Measurements from ENCODE around the gene HUWE1.

DNA sequence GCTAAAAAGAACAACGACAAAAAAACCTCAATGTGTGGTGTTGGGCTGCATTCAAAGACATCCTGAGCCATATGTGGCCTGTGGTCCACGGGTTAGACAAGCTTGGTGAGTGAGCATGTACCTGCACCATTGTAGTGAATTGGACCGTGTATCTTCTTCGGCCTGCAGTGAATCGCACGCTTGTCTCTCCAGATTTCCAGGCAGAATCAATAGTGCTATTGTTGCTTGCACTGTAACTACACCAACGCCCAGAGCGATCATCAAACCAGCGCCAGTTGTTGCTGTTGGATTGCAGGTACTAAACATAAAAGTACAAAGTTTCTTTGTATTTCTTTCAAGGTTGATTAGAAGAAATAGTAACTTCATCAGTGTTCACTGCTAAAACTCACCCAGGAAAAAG is 101.6 kb downstream of the HUWE1 start:
- TF ChIP-seq, protein P1, sequence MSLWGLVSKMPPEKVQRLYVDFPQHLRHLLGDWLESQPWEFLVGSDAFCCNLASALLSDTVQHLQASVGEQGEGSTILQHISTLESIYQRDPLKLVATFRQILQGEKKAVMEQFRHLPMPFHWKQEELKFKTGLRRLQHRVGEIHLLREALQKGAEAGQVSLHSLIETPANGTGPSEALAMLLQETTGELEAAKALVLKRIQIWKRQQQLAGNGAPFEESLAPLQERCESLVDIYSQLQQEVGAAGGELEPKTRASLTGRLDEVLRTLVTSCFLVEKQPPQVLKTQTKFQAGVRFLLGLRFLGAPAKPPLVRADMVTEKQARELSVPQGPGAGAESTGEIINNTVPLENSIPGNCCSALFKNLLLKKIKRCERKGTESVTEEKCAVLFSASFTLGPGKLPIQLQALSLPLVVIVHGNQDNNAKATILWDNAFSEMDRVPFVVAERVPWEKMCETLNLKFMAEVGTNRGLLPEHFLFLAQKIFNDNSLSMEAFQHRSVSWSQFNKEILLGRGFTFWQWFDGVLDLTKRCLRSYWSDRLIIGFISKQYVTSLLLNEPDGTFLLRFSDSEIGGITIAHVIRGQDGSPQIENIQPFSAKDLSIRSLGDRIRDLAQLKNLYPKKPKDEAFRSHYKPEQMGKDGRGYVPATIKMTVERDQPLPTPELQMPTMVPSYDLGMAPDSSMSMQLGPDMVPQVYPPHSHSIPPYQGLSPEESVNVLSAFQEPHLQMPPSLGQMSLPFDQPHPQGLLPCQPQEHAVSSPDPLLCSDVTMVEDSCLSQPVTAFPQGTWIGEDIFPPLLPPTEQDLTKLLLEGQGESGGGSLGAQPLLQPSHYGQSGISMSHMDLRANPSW (CRISPR knock-in tag; conservative IDR thresholded peaks at IDR 0.05; ENCODE audit: low read depth): no peak
- TF ChIP-seq ATF1 (CRISPR knock-in tag; IDR thresholded peaks at IDR 0.05): no peak
- no peak for TF ChIP-seq NR3C1 (CRISPR knock-in tag; conservative IDR thresholded peaks at IDR 0.05; ENCODE audit: low read depth)
- no peak for TF ChIP-seq TCF7 (CRISPR knock-in tag; IDR thresholded peaks at IDR 0.05; ENCODE audit: low read depth)
- TF ChIP-seq, protein P2, sequence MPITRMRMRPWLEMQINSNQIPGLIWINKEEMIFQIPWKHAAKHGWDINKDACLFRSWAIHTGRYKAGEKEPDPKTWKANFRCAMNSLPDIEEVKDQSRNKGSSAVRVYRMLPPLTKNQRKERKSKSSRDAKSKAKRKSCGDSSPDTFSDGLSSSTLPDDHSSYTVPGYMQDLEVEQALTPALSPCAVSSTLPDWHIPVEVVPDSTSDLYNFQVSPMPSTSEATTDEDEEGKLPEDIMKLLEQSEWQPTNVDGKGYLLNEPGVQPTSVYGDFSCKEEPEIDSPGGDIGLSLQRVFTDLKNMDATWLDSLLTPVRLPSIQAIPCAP (CRISPR knock-in tag; IDR thresholded peaks at IDR 0.05): no peak
- TF ChIP-seq, protein P3, sequence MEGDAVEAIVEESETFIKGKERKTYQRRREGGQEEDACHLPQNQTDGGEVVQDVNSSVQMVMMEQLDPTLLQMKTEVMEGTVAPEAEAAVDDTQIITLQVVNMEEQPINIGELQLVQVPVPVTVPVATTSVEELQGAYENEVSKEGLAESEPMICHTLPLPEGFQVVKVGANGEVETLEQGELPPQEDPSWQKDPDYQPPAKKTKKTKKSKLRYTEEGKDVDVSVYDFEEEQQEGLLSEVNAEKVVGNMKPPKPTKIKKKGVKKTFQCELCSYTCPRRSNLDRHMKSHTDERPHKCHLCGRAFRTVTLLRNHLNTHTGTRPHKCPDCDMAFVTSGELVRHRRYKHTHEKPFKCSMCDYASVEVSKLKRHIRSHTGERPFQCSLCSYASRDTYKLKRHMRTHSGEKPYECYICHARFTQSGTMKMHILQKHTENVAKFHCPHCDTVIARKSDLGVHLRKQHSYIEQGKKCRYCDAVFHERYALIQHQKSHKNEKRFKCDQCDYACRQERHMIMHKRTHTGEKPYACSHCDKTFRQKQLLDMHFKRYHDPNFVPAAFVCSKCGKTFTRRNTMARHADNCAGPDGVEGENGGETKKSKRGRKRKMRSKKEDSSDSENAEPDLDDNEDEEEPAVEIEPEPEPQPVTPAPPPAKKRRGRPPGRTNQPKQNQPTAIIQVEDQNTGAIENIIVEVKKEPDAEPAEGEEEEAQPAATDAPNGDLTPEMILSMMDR (IDR thresholded peaks at IDR 0.05): no peak
- no peak for TF ChIP-seq CREB1 (CRISPR knock-in tag; IDR thresholded peaks at IDR 0.05)
- TF ChIP-seq ESRRA (CRISPR knock-in tag; IDR thresholded peaks at IDR 0.05; ENCODE audit: borderline replicate concordance): no peak
- TF ChIP-seq, protein P4, sequence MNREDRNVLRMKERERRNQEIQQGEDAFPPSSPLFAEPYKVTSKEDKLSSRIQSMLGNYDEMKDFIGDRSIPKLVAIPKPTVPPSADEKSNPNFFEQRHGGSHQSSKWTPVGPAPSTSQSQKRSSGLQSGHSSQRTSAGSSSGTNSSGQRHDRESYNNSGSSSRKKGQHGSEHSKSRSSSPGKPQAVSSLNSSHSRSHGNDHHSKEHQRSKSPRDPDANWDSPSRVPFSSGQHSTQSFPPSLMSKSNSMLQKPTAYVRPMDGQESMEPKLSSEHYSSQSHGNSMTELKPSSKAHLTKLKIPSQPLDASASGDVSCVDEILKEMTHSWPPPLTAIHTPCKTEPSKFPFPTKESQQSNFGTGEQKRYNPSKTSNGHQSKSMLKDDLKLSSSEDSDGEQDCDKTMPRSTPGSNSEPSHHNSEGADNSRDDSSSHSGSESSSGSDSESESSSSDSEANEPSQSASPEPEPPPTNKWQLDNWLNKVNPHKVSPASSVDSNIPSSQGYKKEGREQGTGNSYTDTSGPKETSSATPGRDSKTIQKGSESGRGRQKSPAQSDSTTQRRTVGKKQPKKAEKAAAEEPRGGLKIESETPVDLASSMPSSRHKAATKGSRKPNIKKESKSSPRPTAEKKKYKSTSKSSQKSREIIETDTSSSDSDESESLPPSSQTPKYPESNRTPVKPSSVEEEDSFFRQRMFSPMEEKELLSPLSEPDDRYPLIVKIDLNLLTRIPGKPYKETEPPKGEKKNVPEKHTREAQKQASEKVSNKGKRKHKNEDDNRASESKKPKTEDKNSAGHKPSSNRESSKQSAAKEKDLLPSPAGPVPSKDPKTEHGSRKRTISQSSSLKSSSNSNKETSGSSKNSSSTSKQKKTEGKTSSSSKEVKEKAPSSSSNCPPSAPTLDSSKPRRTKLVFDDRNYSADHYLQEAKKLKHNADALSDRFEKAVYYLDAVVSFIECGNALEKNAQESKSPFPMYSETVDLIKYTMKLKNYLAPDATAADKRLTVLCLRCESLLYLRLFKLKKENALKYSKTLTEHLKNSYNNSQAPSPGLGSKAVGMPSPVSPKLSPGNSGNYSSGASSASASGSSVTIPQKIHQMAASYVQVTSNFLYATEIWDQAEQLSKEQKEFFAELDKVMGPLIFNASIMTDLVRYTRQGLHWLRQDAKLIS (CRISPR knock-in tag; IDR thresholded peaks at IDR 0.05; ENCODE audit: borderline replicate concordance): no peak
- no peak for TF ChIP-seq TEAD1 (CRISPR knock-in tag; IDR thresholded peaks at IDR 0.05)
- TF ChIP-seq, protein P5, sequence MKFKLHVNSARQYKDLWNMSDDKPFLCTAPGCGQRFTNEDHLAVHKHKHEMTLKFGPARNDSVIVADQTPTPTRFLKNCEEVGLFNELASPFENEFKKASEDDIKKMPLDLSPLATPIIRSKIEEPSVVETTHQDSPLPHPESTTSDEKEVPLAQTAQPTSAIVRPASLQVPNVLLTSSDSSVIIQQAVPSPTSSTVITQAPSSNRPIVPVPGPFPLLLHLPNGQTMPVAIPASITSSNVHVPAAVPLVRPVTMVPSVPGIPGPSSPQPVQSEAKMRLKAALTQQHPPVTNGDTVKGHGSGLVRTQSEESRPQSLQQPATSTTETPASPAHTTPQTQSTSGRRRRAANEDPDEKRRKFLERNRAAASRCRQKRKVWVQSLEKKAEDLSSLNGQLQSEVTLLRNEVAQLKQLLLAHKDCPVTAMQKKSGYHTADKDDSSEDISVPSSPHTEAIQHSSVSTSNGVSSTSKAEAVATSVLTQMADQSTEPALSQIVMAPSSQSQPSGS (CRISPR knock-in tag; IDR thresholded peaks at IDR 0.05; ENCODE audit: borderline replicate concordance, low read depth): no peak
- no peak for TF ChIP-seq ZNF423 (CRISPR knock-in tag; IDR thresholded peaks at IDR 0.05)
